ENCODE data around the gene CFAP221.
"Not testable (repeated sequence)": the region's sequence is repeated elsewhere in the genome, so short reads cannot be mapped to it uniquely, and the experiment has no call there.

Gene CFAP221

GRCh38 chr2:119591523-119591922, 47.3 kb downstream of the CFAP221 start:
- no peak for FAIRE-seq

DNA sequence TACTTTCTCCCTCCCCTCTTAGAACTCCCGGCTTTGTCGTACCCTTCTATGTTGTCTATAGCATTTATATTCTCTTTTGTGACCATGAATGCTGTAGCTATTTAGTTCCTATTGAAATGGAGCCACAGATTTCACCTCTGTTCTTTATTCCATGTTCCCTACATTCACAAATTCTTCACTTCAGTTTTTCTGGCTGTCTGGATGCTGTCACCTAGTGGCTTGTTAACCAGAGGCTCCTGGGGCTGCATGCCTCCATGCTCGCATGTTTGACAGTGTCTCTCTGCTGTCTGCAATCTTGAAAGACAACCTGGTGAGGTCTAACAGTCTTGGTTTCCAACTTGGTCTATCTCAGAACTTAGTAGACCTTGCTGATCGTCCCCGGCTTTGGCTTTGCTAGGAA, 48.2 kb downstream of the CFAP221 start:
- no peak for FAIRE-seq

DNA sequence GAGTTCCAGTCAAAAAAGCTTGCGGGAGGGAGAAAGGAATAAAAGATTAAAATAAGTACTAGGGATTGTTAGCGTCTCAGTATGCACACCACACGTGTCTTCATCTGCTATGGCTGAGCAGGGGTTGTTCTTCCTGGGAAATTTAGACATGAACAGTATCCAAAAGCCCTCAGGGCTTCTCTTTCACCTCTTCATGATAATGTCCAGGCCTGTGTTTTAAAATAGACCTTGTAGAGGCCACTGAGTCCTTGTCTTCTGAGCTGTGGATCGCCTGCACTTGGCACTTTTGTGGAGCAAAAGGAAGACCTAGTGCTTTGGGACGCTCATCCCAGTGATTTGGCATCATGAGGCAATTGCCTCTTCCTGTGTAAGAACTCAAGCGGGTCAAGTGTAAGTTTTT, 52.4 kb downstream of the CFAP221 start:
- no peak for FAIRE-seq

- no peak for FAIRE-seq
These were observed 54.5 kb downstream of the CFAP221 start for GRCh38 chr2:119598596-119599263.

DNA sequence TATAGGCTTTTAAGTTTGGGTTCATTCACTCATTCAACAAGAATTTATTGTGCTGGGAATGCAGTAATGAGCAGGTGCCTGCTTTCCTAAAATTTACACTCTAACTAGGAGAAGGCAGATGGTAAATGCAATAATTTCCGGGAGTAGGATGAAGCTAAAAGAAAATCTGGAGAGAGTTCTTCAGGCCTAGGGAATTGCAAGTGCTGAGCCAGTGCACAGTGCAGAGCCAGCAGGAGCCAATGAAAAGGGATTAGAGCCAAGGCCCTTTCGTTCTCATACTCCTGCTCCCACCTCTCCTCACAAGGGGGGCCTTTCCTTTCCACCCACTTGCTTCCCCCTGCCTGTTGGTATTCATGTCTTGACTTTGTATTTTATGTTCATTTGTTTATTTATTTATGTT, 55.1 kb downstream of the CFAP221 start:
- FAIRE-seq = no peak

DNA sequence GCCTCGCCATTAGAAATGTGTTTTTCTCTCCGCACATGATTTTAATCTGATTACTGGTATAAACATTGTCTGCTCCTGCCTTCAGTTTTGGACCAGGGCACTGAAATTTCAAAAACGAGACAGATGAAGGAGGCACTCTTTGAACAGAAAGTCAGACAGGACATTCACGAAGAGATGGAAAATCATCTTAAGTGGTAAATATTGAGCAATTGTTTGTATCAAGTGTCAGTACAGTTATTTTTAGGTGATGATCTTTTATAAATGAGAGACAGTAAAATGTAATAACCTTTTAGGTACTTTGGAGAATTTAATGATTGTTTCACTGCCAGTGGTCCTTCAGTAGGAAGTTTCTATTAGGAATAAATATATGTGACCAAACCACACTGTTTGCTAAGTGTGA, 60.8 kb downstream of the CFAP221 start:
- no peak for FAIRE-seq

DNA sequence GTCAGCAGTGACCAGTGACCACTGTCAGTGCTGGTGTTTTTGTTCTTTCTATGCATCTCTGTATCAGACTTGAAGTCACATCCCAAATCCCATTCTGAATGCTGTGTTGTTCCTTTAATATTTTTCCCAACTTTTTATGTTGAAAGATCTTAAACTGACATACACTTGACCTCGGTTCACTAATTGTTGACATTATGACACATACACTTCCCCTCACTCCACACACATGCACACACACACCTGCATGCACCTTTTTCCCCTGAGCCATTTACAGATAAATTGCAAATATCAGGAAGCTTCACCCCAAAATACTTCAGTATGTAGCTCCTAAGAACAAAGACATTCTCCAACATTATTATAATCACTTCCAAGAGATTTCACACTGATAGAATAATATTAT, 62.4 kb downstream of the CFAP221 start:
- no peak for FAIRE-seq

DNA sequence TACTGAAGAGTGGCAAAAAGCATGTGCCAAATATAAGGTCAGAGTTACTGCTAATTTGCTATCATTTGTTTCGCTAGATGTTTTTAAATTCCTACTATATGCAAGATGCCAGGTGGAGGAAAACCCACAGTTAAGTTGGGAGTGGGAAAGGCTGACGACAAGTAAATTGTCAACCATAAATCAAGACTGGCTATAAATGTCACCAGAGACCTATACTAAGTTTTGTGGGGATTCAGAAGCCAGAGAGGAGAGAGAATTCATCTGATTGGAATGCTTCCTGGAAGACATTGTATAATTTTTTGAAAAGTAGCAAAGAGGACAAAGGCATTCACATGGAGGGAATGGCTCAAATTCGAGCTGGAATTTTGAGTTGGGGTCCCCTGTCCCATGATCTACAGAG, 64.3 kb downstream of the CFAP221 start:
- no peak for FAIRE-seq

- no peak for FAIRE-seq
These were observed 65.1 kb downstream of the CFAP221 start for GRCh38 chr2:119609337-119609736.

DNA sequence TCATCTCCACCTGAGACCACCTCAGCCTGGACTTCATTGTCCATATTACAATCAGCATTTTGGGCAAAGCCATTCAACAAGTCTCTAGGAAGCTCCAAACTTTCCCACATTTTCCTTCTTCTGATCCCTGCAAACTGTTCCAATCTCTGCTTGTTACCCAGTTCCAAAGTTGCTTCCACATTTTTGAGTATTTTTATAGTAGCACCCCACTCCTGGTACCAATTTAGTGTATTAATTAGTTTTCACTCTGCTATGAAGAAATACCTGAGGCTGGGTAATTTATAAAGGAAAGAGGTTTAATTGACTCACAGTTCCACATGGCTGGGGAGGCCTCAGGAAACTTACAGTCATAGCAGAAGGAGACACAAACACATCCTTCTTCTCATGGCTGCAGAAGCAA, 69.9 kb downstream of the CFAP221 start:
- FAIRE-seq = not testable (repeated sequence)

GRCh38 chr2:119616421-119616820, 72.2 kb downstream of the CFAP221 start:
- FAIRE-seq = no peak

- FAIRE-seq = no peak
These were observed 73.2 kb downstream of the CFAP221 start for GRCh38 chr2:119617455-119617854.

GRCh38 chr2:119618725-119619124, 74.5 kb downstream of the CFAP221 start:
- not testable (repeated sequence) for FAIRE-seq

DNA sequence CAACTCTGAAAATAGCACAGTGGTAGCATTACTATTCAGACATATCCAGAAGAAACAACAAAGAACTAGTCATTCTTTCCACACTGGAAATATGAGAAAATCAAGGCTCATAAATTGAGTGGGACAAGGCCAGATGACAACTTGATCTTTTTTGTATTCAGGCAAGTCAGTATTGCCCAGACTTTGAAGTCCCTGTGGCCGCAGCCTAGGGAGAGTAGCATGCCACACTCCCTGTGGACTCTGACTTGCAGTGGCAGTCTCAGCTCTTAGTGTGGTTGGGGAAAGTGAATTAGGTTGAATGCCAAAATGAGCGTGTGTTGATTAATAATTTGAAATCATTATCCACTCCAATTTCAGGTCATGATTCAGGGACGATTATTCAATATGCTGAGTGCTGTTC, 81.0 kb downstream of the CFAP221 start:
- FAIRE-seq = no peak

GRCh38 chr2:119629323-119629825, 85.1 kb downstream of the CFAP221 start:
- no peak for FAIRE-seq

DNA sequence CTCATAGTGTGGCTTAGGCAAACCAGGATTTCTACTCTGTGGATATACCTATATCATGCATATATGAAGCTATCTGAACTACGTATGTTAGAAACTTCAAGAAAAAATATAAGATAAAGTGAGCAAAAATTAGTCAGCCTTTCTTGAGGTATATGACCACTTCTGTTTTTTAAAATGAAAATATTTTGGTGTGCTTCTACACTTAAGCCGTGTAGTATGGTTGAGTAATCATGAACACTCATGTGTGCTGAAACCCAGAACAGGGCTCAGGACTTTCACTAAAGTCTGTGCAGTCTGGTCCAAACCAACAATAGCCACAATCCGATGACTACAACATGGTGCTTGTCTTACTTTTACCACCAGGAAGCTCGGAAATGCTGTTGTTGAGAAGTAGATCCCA, 85.9 kb downstream of the CFAP221 start:
- no peak for FAIRE-seq

GRCh38 chr2:119637371-119637770, 93.1 kb downstream of the CFAP221 start:
- FAIRE-seq = no peak

GRCh38 chr2:119638246-119638645, 94.0 kb downstream of the CFAP221 start:
- no peak for FAIRE-seq

GRCh38 chr2:119638685-119639554, 94.7 kb downstream of the CFAP221 start:
- FAIRE-seq = no peak

GRCh38 chr2:119641562-119642258, 97.5 kb downstream of the CFAP221 start:
- FAIRE-seq = no peak

GRCh38 chr2:119644186-119644585, 99.9 kb downstream of the CFAP221 start:
- no peak for FAIRE-seq

GRCh38 chr2:119645173-119645855, 101.1 kb downstream of the CFAP221 start:
- FAIRE-seq = no peak

- FAIRE-seq = no peak
These were observed 101.9 kb downstream of the CFAP221 start for GRCh38 chr2:119646149-119646548.
